ENCODE measurements around the gene RNF123. TPM values are rescaled to one million over a fixed set of nuclear protein-coding genes. Genes with fewer than 3 reads are reported as not detected.

The RNF123 gene
- total and polyA plus RNA-seq, 2 donors (not counting 3 experiments of a cell fraction or from before 2014, with no cell fraction given), result 43.4 to 59.3 TPM

- CTCF ChIA-PET, result no interaction called here
- no peak for FAIRE-seq
- Histone ChIP-seq H3K79me2 (ENCODE audit: control insufficient read depth, insufficient read depth, low read length) (peaks cover 7% of the 10 kb centered on the region), H3K4me2 (ENCODE audit: insufficient read depth, low read length) (no peak overlapping the region), H3K4me3 (replicated peaks in 1 of 3; ENCODE audit: insufficient read depth in 1 of 3, low read depth in 1 of 3, low read length in 3 of 3) (no peak overlapping the region), H3K9me1 (replicated peaks; ENCODE audit: control insufficient read depth, extremely low read depth, insufficient read depth, low read length) (no peaks in the 10 kb centered on the region), H3K27me3 (ENCODE audit: control insufficient read depth in 2 of 2, insufficient read depth in 2 of 2, low read length in 2 of 2) (no peaks in the 10 kb centered on the region), H3K9ac (replicated peaks; ENCODE audit: extremely low read depth, insufficient read depth, low read length) (no peak overlapping the region), H2AFZ (ENCODE audit: low read depth, low read length) (no peak overlapping the region), H3K4me1 (ENCODE audit: control insufficient read depth, extremely low read depth, insufficient read depth, low read length) (no peaks in the 10 kb centered on the region), H4K20me1 (replicated peaks; ENCODE audit: control insufficient read depth, extremely low read depth, insufficient read depth, low read length) (no peaks in the 10 kb centered on the region), H3K36me3 (ENCODE audit: control insufficient read depth in 2 of 2, extremely low read depth in 1 of 2, insufficient read depth in 2 of 2, low read length in 2 of 2) (peaks cover 8 to 17% of the 10 kb centered on the region in 2 experiments), H3K27ac (ENCODE audit: insufficient read depth, low read depth, low read length) (no peak overlapping the region), H3K9me3 (replicated peaks; ENCODE audit: control insufficient read depth, insufficient read depth, low read length) (no peaks in the 10 kb centered on the region)
- dilution Hi-C loops (cut with MboI; ENCODE audit: extremely low pct_ligation_motif_present, low sequenced_read_pairs), result no loop called here
- POLR2A ChIA-PET, result no interaction called here
- DNase-seq (ENCODE audit: low read depth, low spot score), result no peak
- BruUV-seq (replicated peaks), result no TSS peak
- TF ChIP-seq MAX (IDR thresholded peaks at IDR 0.05; ENCODE audit: insufficient read depth, insufficient read length) (no peak), EZH2 (IDR thresholded peaks at IDR 0.05; ENCODE audit: borderline replicate concordance, low read depth, low read length, severe bottlenecking) (no peak), GATA2 (IDR thresholded peaks at IDR 0.05; ENCODE audit: insufficient read depth, insufficient read length, low read depth, low read length) (no peak), MYC (IDR thresholded peaks at IDR 0.05; ENCODE audit: low read depth, low read length) (no peak), CTCF (IDR thresholded peaks at IDR 0.05; ENCODE audit: extremely low read depth in 1 of 2, insufficient read depth in 1 of 2, low read depth in 1 of 2, low read length in 2 of 2) (no peak), POLR2A (IDR thresholded peaks at IDR 0.05; ENCODE audit: low read depth, low read length) (no peak)
- intact Hi-C loops (cut with micrococcal nuclease), result no loop called here
Measured at GRCh38 chr3:49738067-49738713, 48.8 kb downstream of the RNF123 start.
